Sigmoid colon (tissue), 7 donors: ENCODE data around the gene RNASEL. TPM values are rescaled to one million over a fixed set of nuclear protein-coding genes. Genes with fewer than 3 reads are reported as not detected.

ENCODE experiments used
- DNase-seq: peaks from one replicate; pipeline ENCODE4 v3.0.0-alpha.2; 2019
- H3K27ac ChIP-seq, 4 donors: fragments of 200-600 bp; sonication (generic); one replicate each; pipeline ENCODE4 v1.5.1; 2016 to 2019; ENCODE audit warnings: mild to moderate bottlenecking in 1 of 4
- H3K27me3 ChIP-seq, 3 donors: fragments of 200-600 bp; sonication (generic); one replicate each; pipeline ENCODE4 v1.5.1; 2019; ENCODE audit warnings: mild to moderate bottlenecking in 1 of 3
- H3K36me3 ChIP-seq, 4 donors: fragments of 200-600 bp; sonication (generic); one replicate each; pipeline ENCODE4 v1.5.1; 2016 to 2019
- H3K4me1 ChIP-seq, 4 donors: fragments of 200-600 bp; sonication (generic); one replicate each; pipeline ENCODE4 v1.5.1; 2017 to 2019
- H3K4me3 ChIP-seq, 4 donors: fragments of 200-600 bp; sonication (generic); one replicate each; pipeline ENCODE4 v1.5.1; 2017 to 2019; ENCODE audit warnings: mild to moderate bottlenecking in 2 of 4, moderate library complexity in 1 of 4
- H3K9me3 ChIP-seq, 4 donors: fragments of 200-600 bp in 3 of 4; sonication (generic) in 3 of 4; one replicate each; pipeline versions ENCODE4 v1.5.1 to v1.6.1; 2013 to 2019
- EP300 ChIP-seq, 4 donors: sonication (generic); formaldehyde crosslinking; IDR thresholded peaks; one replicate each; pipeline ENCODE4 v1.6.1; 2017; ENCODE audit warnings: antibody characterized with exemption in 4 of 4
- POLR2A ChIP-seq, 2 donors: fragments of 450-650 bp; IDR thresholded peaks; one replicate each; pipeline ENCODE4 v1.6.1; 2016; ENCODE audit warnings: antibody characterized with exemption in 2 of 2, mild to moderate bottlenecking in 2 of 2, moderate library complexity in 2 of 2
- POLR2AphosphoS5 ChIP-seq, 4 donors: sonication (generic); formaldehyde crosslinking; IDR thresholded peaks; one replicate each; pipeline ENCODE4 v1.6.1; 2017; ENCODE audit warnings: antibody characterized with exemption in 4 of 4
- WGBS, 2 donors: extraction: QIAGEN DNeasy Blood & Tissue Kit; methylation state at CpG; one replicate each; pipeline ENCODE4 v1.1.7; 2013; 5-methylcytosine and 5-hydroxymethylcytosine counted together
- intact Hi-C: fragments of 100-400 bp; cut with DNase I; formaldehyde crosslinking; loops from one replicate; pipeline ENCODE4 v1.15.1; 2023
- polyA plus RNA-seq, 3 donors: library from polyadenylated mRNA; stranded (reverse); fragments of 200-250 nt; gene quantifications; one replicate each; pipeline ENCODE4 v1.2.3, GENCODE V29; 2013
- total RNA-seq, 4 donors: library from RNA; depleted of rRNA; stranded (reverse); fragments of >200 nt; gene quantifications; one replicate each; pipeline ENCODE4 v1.1.0, GENCODE V29; 2016
- TF ChIP-seq, protein P1 (sequence below), 4 experiments: fragments of 450-650 bp in 3 of 4; fragments of 200-600 bp in 1 of 4; IDR thresholded peaks; one replicate each; pipeline ENCODE4 v1.5.1; 2016 to 2019; ENCODE audit warnings: antibody characterized with exemption in 4 of 4, mild to moderate bottlenecking in 3 of 4, moderate library complexity in 2 of 4
- donor health status: healthy with polysubstance abuse.
- donor health status: Bipolar disorder and iron deficiency.
- donor health status: healthy.

The RNASEL gene
- total and polyA plus RNA-seq, 7 donors, result 6.0 to 10.0 (median 7.4) TPM

GRCh38 chr1:182604175-182605164 is 15.4 kb upstream of the RNASEL start, which contains the start of gene RGS16:
TSS of gene RGS16 (minus strand) at chr1:182604389. CDS start at chr1:182604259, 130 bp downstream.
- H3K27ac ChIP-seq, result peak within 1 kb of the TSS; percentile 50 to 68 (median 62)
- peaks cover 0 to 27% (median 23%) of the 10 kb centered on the region in 4 donors for H3K4me1 ChIP-seq
- WGBS, 2 donors, result 2 to 5% methylated on average over 44 of the region's 44 CpGs
- DNase-seq, result peak; percentile 96
- peak; percentile 74 to 88 (median 87) for TF ChIP-seq POLR2AphosphoS5 (IDR thresholded peaks at IDR 0.05)
- no peak for TF ChIP-seq EP300 (IDR thresholded peaks at IDR 0.05)
- TF ChIP-seq, protein P1, sequence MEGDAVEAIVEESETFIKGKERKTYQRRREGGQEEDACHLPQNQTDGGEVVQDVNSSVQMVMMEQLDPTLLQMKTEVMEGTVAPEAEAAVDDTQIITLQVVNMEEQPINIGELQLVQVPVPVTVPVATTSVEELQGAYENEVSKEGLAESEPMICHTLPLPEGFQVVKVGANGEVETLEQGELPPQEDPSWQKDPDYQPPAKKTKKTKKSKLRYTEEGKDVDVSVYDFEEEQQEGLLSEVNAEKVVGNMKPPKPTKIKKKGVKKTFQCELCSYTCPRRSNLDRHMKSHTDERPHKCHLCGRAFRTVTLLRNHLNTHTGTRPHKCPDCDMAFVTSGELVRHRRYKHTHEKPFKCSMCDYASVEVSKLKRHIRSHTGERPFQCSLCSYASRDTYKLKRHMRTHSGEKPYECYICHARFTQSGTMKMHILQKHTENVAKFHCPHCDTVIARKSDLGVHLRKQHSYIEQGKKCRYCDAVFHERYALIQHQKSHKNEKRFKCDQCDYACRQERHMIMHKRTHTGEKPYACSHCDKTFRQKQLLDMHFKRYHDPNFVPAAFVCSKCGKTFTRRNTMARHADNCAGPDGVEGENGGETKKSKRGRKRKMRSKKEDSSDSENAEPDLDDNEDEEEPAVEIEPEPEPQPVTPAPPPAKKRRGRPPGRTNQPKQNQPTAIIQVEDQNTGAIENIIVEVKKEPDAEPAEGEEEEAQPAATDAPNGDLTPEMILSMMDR (IDR thresholded peaks at IDR 0.05), result no peak
- TF ChIP-seq POLR2A (IDR thresholded peaks at IDR 0.05), result peak; percentile 50 to 54
- intact Hi-C loops, result loop anchor here (5.0 kb wide), 1 partner anchor 233 kb away; the partner anchor contains the start of gene DHX9
- H3K27me3 ChIP-seq, result no peaks in the 10 kb centered on the region
- no peaks in the 10 kb centered on the region for H3K9me3 ChIP-seq
- H3K36me3 ChIP-seq, result no peaks in the 10 kb centered on the region
- peak within 1 kb of the TSS; percentile 39 to 54 (median 50) for H3K4me3 ChIP-seq

- peak; percentile 72 for DNase-seq
- no peaks in the 10 kb centered on the region for H3K9me3 ChIP-seq
- WGBS, 2 donors, result 3 to 4% methylated on average over 12 of the region's 12 CpGs
- H3K27ac ChIP-seq, result peak overlapping the region; percentile 50 to 68 (median 62)
- H3K27me3 ChIP-seq, result no peaks in the 10 kb centered on the region
- H3K4me3 ChIP-seq, result peak overlapping the region; percentile 39 to 54 (median 50)
- no peak for TF ChIP-seq POLR2A (IDR thresholded peaks at IDR 0.05)
- TF ChIP-seq EP300 (IDR thresholded peaks at IDR 0.05), result no peak
- TF ChIP-seq, protein P1 (IDR thresholded peaks at IDR 0.05), result no peak
- TF ChIP-seq POLR2AphosphoS5 (IDR thresholded peaks at IDR 0.05), result no peak
- H3K36me3 ChIP-seq, result no peaks in the 10 kb centered on the region
- peaks cover 0 to 27% (median 23%) of the 10 kb centered on the region in 4 donors for H3K4me1 ChIP-seq
- intact Hi-C loops, result loop anchor here (5.0 kb wide), 1 partner anchor 234 kb away; the partner anchor contains the start of gene DHX9
These were observed 14.7 kb upstream of the RNASEL start for GRCh38 chr1:182603646-182604174.

DNA sequence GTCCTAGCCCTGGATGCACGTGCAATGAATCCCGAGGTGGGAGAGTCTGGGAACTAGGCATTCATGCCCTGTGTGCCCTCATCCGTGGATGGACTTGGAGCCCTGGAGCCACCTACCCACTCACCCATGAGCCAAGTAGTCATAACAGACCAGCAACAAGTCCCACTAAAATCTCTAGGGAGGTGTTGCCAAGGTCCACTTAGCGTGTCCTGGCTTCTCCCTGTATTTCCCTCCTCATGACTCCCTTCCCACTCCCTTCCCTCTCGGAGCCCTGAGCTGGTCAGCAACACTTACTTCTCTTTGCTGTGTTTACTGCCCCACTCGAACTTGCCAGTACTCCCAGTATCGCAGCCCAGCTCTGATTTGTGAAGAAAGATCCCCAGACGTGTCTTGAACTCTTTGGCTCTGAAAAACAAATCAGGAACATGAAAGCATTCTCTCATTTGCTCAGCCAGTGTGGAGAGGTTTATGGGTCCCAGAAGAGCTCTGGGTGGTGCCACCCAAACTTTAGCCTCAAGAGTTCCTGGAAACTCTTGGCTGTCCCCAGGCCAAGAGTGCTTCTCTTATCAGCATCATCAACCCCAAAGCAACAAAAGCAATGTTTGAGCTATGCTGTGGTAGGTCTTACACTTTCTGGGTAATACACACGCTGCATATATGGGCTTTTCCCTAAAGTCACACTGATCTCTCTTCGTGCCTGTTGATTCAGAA is 14.0 kb upstream of the RNASEL start:
- H3K4me1 ChIP-seq, result peaks cover 0 to 27% (median 23%) of the 10 kb centered on the region in 4 donors
- H3K4me3 ChIP-seq, result peak overlapping the region; percentile 18 to 54 (median 50)
- DNase-seq, result no peak
- H3K9me3 ChIP-seq, result no peaks in the 10 kb centered on the region
- H3K27me3 ChIP-seq, result no peaks in the 10 kb centered on the region
- H3K36me3 ChIP-seq, result no peaks in the 10 kb centered on the region
- H3K27ac ChIP-seq, result peak overlapping the region; percentile 50 to 68 (median 62)
- WGBS, 2 donors, result 65 to 73% methylated on average over 10 of the region's 10 CpGs
- TF ChIP-seq POLR2AphosphoS5 (IDR thresholded peaks at IDR 0.05) (no peak), POLR2A (IDR thresholded peaks at IDR 0.05) (no peak), EP300 (IDR thresholded peaks at IDR 0.05) (no peak)
- TF ChIP-seq, protein P1 (IDR thresholded peaks at IDR 0.05), result no peak
- intact Hi-C loops, result loop anchor here (5.0 kb wide), 1 partner anchor 234 kb away; the partner anchor contains the start of gene DHX9

- Histone ChIP-seq H3K36me3 (no peaks in the 10 kb centered on the region), H3K9me3 (no peaks in the 10 kb centered on the region), H3K4me3 (peak overlapping the region in 2 of 4 donors; percentile 51 to 54), H3K4me1 (peaks cover 0 to 27% (median 23%) of the 10 kb centered on the region in 4 donors), H3K27ac (peak overlapping the region; percentile 10 to 68 (median 38)), H3K27me3 (no peaks in the 10 kb centered on the region)
- no peak for TF ChIP-seq EP300 (IDR thresholded peaks at IDR 0.05)
- no peak for TF ChIP-seq POLR2AphosphoS5 (IDR thresholded peaks at IDR 0.05)
- TF ChIP-seq POLR2A (IDR thresholded peaks at IDR 0.05), result no peak
- no peak for DNase-seq
- WGBS, 2 donors, result 70 to 88% methylated on average over 4 of the region's 4 CpGs
- intact Hi-C loops, result loop anchor here (1.0 to 5.0 kb wide), 2 partner anchors 183 to 235 kb away; partner anchors contain the start of gene DHX9
These were observed 12.9 kb upstream of the RNASEL start for GRCh38 chr1:182601913-182602312.
